ENCODE results near the gene UBE3D. TPM values are rescaled to one million over a fixed set of nuclear protein-coding genes. Genes with fewer than 3 reads are reported as not detected.

Gene UBE3D
- total and polyA plus RNA-seq, 2 donors (not counting 1 experiment from before 2014, with no cell fraction given): 3.3 to 11.5 TPM

DNA sequence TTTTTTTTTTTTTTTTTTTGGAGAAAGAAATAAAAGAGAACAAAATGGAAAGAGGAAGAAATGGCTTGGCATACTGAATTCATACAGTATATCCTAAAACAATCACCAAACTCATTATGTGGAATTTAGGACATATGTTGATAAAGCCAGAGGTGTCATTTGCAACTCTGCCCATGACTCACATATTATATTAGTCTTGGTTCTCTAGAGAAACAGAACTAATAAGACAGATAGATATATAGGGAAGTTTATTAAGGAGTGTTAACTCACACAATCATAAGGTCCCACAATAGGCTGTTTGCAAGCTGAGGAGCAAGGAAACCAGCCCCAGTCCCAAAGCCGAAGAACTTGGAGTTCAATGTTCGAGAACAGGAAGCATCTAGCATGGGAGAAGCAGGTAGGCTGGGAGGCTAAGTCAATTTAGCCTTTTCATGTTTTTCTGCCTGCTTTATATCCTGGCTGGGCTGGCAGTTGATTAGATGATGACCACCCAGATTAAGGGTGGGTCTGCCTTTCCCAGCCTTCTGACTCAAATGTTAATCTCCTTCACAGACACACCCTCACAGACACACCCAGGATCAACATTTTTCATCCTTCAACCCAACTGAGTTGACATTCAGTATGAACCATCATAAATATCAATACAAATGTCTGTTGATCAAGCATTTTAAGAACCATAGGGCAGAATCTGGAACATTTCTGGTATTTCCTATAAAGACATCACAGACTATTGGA lies 102.3 kb downstream of the UBE3D start:
- WGBS (ENCODE audit: insufficient coverage): 100% methylated on average over 2 of the region's 2 CpGs
- Mint-ChIP-seq H3K27me3 (no peaks in the 10 kb centered on the region), H3K4me1 (no peaks in the 10 kb centered on the region), H3K27ac (no peak overlapping the region), H3K9me3 (ENCODE audit: insufficient read depth) (no peaks in the 10 kb centered on the region), H3K4me3 (no peak overlapping the region)
- H3K27ac ChIP-seq (ENCODE audit: low read length in 2 of 2): no peak overlapping the region
- H3K9ac ChIP-seq (ENCODE audit: low read length): no peak overlapping the region
- ChIA-PET POLR2A (no interaction called here), CTCF (no interaction called here)
- DNase-seq: no peak
- no peaks in the 10 kb centered on the region for H4K20me1 ChIP-seq (ENCODE audit: control insufficient read depth, insufficient read depth, low read length, poor library complexity, severe bottlenecking)
- no peak overlapping the region for H3K4me2 ChIP-seq (replicated peaks; ENCODE audit: low read depth, low read length, poor library complexity, severe bottlenecking)
- H3K79me2 ChIP-seq (ENCODE audit: control insufficient read depth, insufficient read depth, low read length): no peaks in the 10 kb centered on the region
- H3K27me3 ChIP-seq (replicated peaks in 1 of 4; ENCODE audit: control extremely low read depth in 1 of 4, control insufficient read depth in 3 of 4, insufficient read depth in 4 of 4, low read length in 3 of 4): no peaks in the 10 kb centered on the region
- no peaks in the 10 kb centered on the region for H3K9me3 ChIP-seq (ENCODE audit: control extremely low read depth in 1 of 3, control insufficient read depth in 2 of 3, insufficient read depth in 1 of 3, low read length in 2 of 3)
- no peaks in the 10 kb centered on the region for H3K36me3 ChIP-seq (replicated peaks in 1 of 2; ENCODE audit: control extremely low read depth in 1 of 2, control insufficient read depth in 1 of 2, extremely low read depth in 1 of 2, insufficient read depth in 2 of 2, low read length in 1 of 2)
- H3K4me3 ChIP-seq (ENCODE audit: control extremely low read depth in 1 of 5, extremely low read depth in 1 of 5, insufficient read depth in 1 of 5, low read depth in 2 of 5, low read length in 4 of 5): no peak overlapping the region
- ATAC-seq (ENCODE audit: low read depth): no peak
- no peak overlapping the region for H2AFZ ChIP-seq (ENCODE audit: insufficient read depth, low read depth, low read length, poor library complexity, severe bottlenecking)
- TF ChIP-seq, protein P1, sequence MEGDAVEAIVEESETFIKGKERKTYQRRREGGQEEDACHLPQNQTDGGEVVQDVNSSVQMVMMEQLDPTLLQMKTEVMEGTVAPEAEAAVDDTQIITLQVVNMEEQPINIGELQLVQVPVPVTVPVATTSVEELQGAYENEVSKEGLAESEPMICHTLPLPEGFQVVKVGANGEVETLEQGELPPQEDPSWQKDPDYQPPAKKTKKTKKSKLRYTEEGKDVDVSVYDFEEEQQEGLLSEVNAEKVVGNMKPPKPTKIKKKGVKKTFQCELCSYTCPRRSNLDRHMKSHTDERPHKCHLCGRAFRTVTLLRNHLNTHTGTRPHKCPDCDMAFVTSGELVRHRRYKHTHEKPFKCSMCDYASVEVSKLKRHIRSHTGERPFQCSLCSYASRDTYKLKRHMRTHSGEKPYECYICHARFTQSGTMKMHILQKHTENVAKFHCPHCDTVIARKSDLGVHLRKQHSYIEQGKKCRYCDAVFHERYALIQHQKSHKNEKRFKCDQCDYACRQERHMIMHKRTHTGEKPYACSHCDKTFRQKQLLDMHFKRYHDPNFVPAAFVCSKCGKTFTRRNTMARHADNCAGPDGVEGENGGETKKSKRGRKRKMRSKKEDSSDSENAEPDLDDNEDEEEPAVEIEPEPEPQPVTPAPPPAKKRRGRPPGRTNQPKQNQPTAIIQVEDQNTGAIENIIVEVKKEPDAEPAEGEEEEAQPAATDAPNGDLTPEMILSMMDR (IDR thresholded peaks at IDR 0.05): no peak
- no peak for TF ChIP-seq EZH2 (IDR thresholded peaks at IDR 0.05; ENCODE audit: borderline replicate concordance, insufficient read depth, low read depth, low read length, poor library complexity, severe bottlenecking)
- intact Hi-C loops (cut with micrococcal nuclease): no loop called here
- no peaks in the 10 kb centered on the region for H3K4me1 ChIP-seq (ENCODE audit: control insufficient read depth in 2 of 2, insufficient read depth in 2 of 2, low read length in 2 of 2)

DNA sequence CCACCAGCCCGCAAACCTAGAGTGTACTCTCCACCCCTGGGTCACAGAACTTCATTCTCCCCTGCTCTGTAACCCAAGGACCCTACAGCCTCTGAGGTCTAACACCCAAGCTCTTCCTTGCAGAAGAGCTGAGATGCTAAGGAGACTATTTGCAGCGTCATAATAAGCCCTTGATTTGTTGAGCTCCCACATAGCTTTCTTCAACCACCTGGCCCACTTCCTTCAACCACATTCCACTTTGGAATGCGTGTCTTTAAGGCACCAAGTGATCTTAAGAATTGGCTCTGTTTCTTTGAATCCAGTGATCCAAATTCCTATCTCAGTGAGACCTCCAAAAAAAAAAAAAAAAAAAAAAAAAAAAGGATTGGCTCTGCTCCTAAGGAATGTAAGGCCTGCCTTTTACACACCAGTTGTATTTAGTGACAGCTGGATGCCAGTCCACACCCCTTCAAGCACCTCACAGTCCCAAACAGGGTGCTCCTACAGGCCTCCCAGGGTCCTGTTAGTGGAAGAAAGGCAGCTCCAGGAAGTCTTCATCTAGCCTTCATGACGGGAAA lies 106.2 kb downstream of the UBE3D start:
- Histone ChIP-seq H3K9me3 (ENCODE audit: control extremely low read depth in 1 of 3, control insufficient read depth in 2 of 3, insufficient read depth in 1 of 3, low read length in 2 of 3) (no peaks in the 10 kb centered on the region), H3K9ac (ENCODE audit: low read length) (no peak overlapping the region), H3K4me3 (ENCODE audit: control extremely low read depth in 1 of 5, extremely low read depth in 1 of 5, insufficient read depth in 1 of 5, low read depth in 2 of 5, low read length in 4 of 5) (no peak overlapping the region), H3K27me3 (replicated peaks in 1 of 4; ENCODE audit: control extremely low read depth in 1 of 4, control insufficient read depth in 3 of 4, insufficient read depth in 4 of 4, low read length in 3 of 4) (no peaks in the 10 kb centered on the region), H3K27ac (ENCODE audit: low read length in 2 of 2) (no peak overlapping the region), H4K20me1 (ENCODE audit: control insufficient read depth, insufficient read depth, low read length, poor library complexity, severe bottlenecking) (no peaks in the 10 kb centered on the region), H2AFZ (ENCODE audit: insufficient read depth, low read depth, low read length, poor library complexity, severe bottlenecking) (no peak overlapping the region), H3K36me3 (replicated peaks in 1 of 2; ENCODE audit: control extremely low read depth in 1 of 2, control insufficient read depth in 1 of 2, extremely low read depth in 1 of 2, insufficient read depth in 2 of 2, low read length in 1 of 2) (no peaks in the 10 kb centered on the region), H3K4me1 (ENCODE audit: control insufficient read depth in 2 of 2, insufficient read depth in 2 of 2, low read length in 2 of 2) (peaks cover 6 to 7% of the 10 kb centered on the region in 2 donors), H3K79me2 (ENCODE audit: control insufficient read depth, insufficient read depth, low read length) (no peaks in the 10 kb centered on the region), H3K4me2 (replicated peaks; ENCODE audit: low read depth, low read length, poor library complexity, severe bottlenecking) (no peak overlapping the region)
- 94% methylated on average over 3 of the region's 4 CpGs for WGBS (ENCODE audit: insufficient coverage)
- intact Hi-C loops (cut with micrococcal nuclease): no loop called here
- peaks cover 13% of the 10 kb centered on the region for H3K4me1 Mint-ChIP-seq
- no peak for TF ChIP-seq EZH2 (IDR thresholded peaks at IDR 0.05; ENCODE audit: borderline replicate concordance, insufficient read depth, low read depth, low read length, poor library complexity, severe bottlenecking)
- TF ChIP-seq, protein P1 (IDR thresholded peaks at IDR 0.05): no peak
- CTCF ChIA-PET: no interaction called here
- H3K27ac Mint-ChIP-seq: no peak overlapping the region
- no peaks in the 10 kb centered on the region for H3K9me3 Mint-ChIP-seq (ENCODE audit: insufficient read depth)
- H3K4me3 Mint-ChIP-seq: no peak overlapping the region
- no peak for DNase-seq
- POLR2A ChIA-PET: no interaction called here
- H3K27me3 Mint-ChIP-seq: no peaks in the 10 kb centered on the region
- no peak for ATAC-seq (ENCODE audit: low read depth)

Measured in B cell (primary cell).